K562 (cell line): ENCODE data around the gene TRAF7. TPM values are rescaled to one million over a fixed set of nuclear protein-coding genes. Genes with fewer than 3 reads are reported as not detected.

Source experiments
- ATAC-seq: fragments of 200-7000 bp; cut with Tn5 transposase; 3 replicates; pipeline ENCODE4 v1.9.1; 2020; ENCODE audit warnings: moderate library complexity
- Bru-seq: library from RNA; stranded (reverse); fragments of 400-500 nt; gene quantifications from one replicate; lab custom pipeline; 2021; lab: Mats Ljungman, UMichigan
- BruChase-seq, 2 experiments: library from RNA; stranded (reverse); fragments of 400-500 nt; gene quantifications; one replicate each; lab custom pipeline; 2021; lab: Mats Ljungman, UMichigan
- BruUV-seq: library from RNA; stranded (reverse); fragments of 400-500 nt; replicated peaks from 2 replicates; lab custom pipeline; 2021; lab: Mats Ljungman, UMichigan
- CTCF ChIA-PET: fragments of 300-600 bp; formaldehyde crosslinking; extraction: SDS; loops from one replicate; lab custom pipeline; 2021; ENCODE audit warnings: low intra/inter-chr PET ratio; lab: Yijun Ruan, JAX
- POLR2A ChIA-PET: fragments of 300-600, 350-650 bp; sonication (Branson Sonifier 250); formaldehyde crosslinking; extraction: SDS; loops from one replicate; lab custom pipeline; 2021; ENCODE audit warnings: antibody characterized with exemption, inconsistent platforms; lab: Yijun Ruan, JAX
- DNase-seq, 4 experiments: peaks; one replicate each; pipeline versions ENCODE4 v3.0.0 to v3.0.0-alpha.2; 2011 to 2018; ENCODE audit warnings: low spot score in 3 of 4, mixed read lengths in 3 of 4; ENCODE audit errors: extremely low read depth in 1 of 4
- FAIRE-seq: peaks from 2 replicates; lab custom pipeline; 2011; peaks lifted over from hg19 to GRCh38; lab: Jason Lieb, UNC
- H2AFZ ChIP-seq: 2 replicates; pipeline ENCODE4 v1.6.0; 2011; ENCODE audit warnings: low read depth, low read length, control low read depth, inconsistent platforms
- H3K27ac ChIP-seq: fragments of 200-600 bp; 3 replicates; pipeline ENCODE4 v1.8.0; 2011; ENCODE audit warnings: low read depth, mild to moderate bottlenecking, control low read depth, inconsistent platforms, low read length, moderate library complexity, mixed read lengths; ENCODE audit errors: extremely low read depth
- H3K27me3 ChIP-seq, 2 experiments: fragments of 300-600 bp in 1 of 2; 2 replicates in 1 of 2; 3 replicates in 1 of 2; pipeline versions ENCODE4 v1.6.0 to v1.8.0; 2011; ENCODE audit warnings: inconsistent platforms in 2 of 2, low read length in 2 of 2, mild to moderate bottlenecking in 1 of 2, mixed read lengths in 1 of 2, moderate library complexity in 1 of 2; ENCODE audit not compliant: control insufficient read depth in 2 of 2, insufficient read depth in 2 of 2
- H3K36me3 ChIP-seq: fragments of 300-600 bp; 3 replicates; pipeline ENCODE4 v1.8.0; 2011; ENCODE audit warnings: mild to moderate bottlenecking, low read length, inconsistent platforms; ENCODE audit not compliant: control insufficient read depth, insufficient read depth
- H3K4me1 ChIP-seq, 2 experiments: fragments of 200-600 bp in 1 of 2; replicated peaks in 1 of 2; 2 replicates in 1 of 2; 3 replicates in 1 of 2; pipeline versions ENCODE4 v1.5.1 to v1.8.0; 2011; ENCODE audit warnings: inconsistent platforms in 2 of 2, low read length in 2 of 2, mild to moderate bottlenecking in 1 of 2, mixed read lengths in 1 of 2, moderate library complexity in 1 of 2; ENCODE audit not compliant: control insufficient read depth in 2 of 2, insufficient read depth in 2 of 2
- H3K4me2 ChIP-seq: 2 replicates; pipeline ENCODE4 v1.6.1; 2011; ENCODE audit warnings: low read length, control low read depth, inconsistent platforms, mixed read lengths; ENCODE audit not compliant: insufficient read depth
- H3K4me3 ChIP-seq: fragments of 200-600 bp; sonication (generic), shearing (Covaris generic); 2 replicates; pipeline ENCODE4 v1.5.1; 2016; ENCODE audit warnings: control low read depth, inconsistent platforms
- H3K79me2 ChIP-seq: fragments of 200-600 bp; 3 replicates; pipeline ENCODE4 v1.8.0; 2011; ENCODE audit warnings: low read length, inconsistent platforms; ENCODE audit not compliant: control insufficient read depth, insufficient read depth
- H3K9ac ChIP-seq, 2 experiments: 2 replicates each; pipeline versions ENCODE4 v1.6.0 to v1.6.1; 2011; ENCODE audit warnings: low read depth in 2 of 2, low read length in 2 of 2, control low read depth in 1 of 2, inconsistent platforms in 1 of 2, mild to moderate bottlenecking in 1 of 2, mixed read lengths in 1 of 2; ENCODE audit not compliant: insufficient read depth in 1 of 2
- H3K9me1 ChIP-seq: one replicate; pipeline ENCODE4 v1.6.0; 2011; ENCODE audit warnings: inconsistent platforms, mild to moderate bottlenecking, low read length, moderate library complexity; ENCODE audit not compliant: control insufficient read depth, insufficient read depth
- H3K9me3 ChIP-seq: replicated peaks from 2 replicates; pipeline ENCODE4 v1.5.1; 2011; ENCODE audit warnings: low read depth, low read length, inconsistent platforms; ENCODE audit not compliant: control insufficient read depth, insufficient read depth
- H4K20me1 ChIP-seq: replicated peaks from 2 replicates; pipeline ENCODE4 v1.6.1; 2011; ENCODE audit warnings: low read length, inconsistent platforms, mixed read lengths; ENCODE audit not compliant: control insufficient read depth, insufficient read depth
- BCL6 ChIP-seq: fragments of 250-450 bp; sonication (Bioruptor Pico); IDR thresholded peaks from 2 replicates; pipeline ENCODE4 v1.4.0; 2020
- HBP1 ChIP-seq: fragments of 450-650 bp; formaldehyde crosslinking; IDR thresholded peaks from 2 replicates; pipeline ENCODE4 v1.4.0; 2022; ENCODE audit warnings: missing genetic modification characterization
- SREBF2 ChIP-seq: sonication (generic); formaldehyde crosslinking; IDR thresholded peaks from 2 replicates; pipeline ENCODE4 v1.4.0; 2020; ENCODE audit warnings: mild to moderate bottlenecking, missing genetic modification reagents
- ZNF639 ChIP-seq, 2 experiments: fragments of 200-800 bp in 1 of 2; sonication (Bioruptor generic) in 1 of 2; sonication (generic) in 1 of 2; formaldehyde crosslinking in 1 of 2; IDR thresholded peaks in 1 of 2; conservative IDR thresholded peaks in 1 of 2; 2 replicates each; pipeline versions ENCODE4 v1.5.0 to v1.6.1; 2016 to 2020; ENCODE audit warnings: missing compliant biosample characterization in 1 of 2, missing genetic modification characterization in 1 of 2, missing genetic modification reagents in 1 of 2
- WGBS: fragments of 100-300 bp; shearing (Covaris generic); methylation state at CpG from one replicate; pipeline ENCODE4 v1.1.6; 2016; ENCODE audit warnings: low coverage, mixed read lengths; ENCODE audit not compliant: insufficient coverage; ENCODE audit errors: missing lambda C conversion rate; 5-methylcytosine and 5-hydroxymethylcytosine counted together
- in situ Hi-C: fragments of 300-500 bp; cut with MboI; formaldehyde crosslinking; loops from 4 replicates; pipeline ENCODE4 v1.15.0; 2018; ENCODE audit warnings: inconsistent platforms, mixed read lengths
- intact Hi-C: fragments of 100-400 bp; cut with micrococcal nuclease; formaldehyde crosslinking; loops from 2 replicates; pipeline ENCODE4 v1.14.2; 2022
- long read RNA-seq, 3 experiments: library from polyadenylated mRNA in 2 of 3; library from RNA in 1 of 3; unstranded in 2 of 3; stranded (forward) in 1 of 3; transcript quantifications; one replicate each; pipeline ENCODE4 v2.0.0, GENCODE V29; 2019 to 2022
- polyA minus RNA-seq, 3 experiments: library from RNA; depleted of rRNA, polyadenylated mRNA; stranded (reverse); fragments of >200 nt; gene quantifications; 2 replicates each; pipeline ENCODE4 v1.2.3, GENCODE V29; 2011
- polyA plus RNA-seq, 8 experiments: library from polyadenylated mRNA; depleted of rRNA in 4 of 8; stranded (reverse) in 5 of 8; unstranded in 3 of 8; fragments of >200 nt; fragmentation: Nextera tagmentation in 2 of 8; fragmentation: Illumina TruSeq in 1 of 8; extraction: Ambion mirVana in 2 of 8; extraction: Trizol in 1 of 8; gene quantifications; 2 replicates each; pipeline versions ENCODE4 v1.2.1 to v1.2.3, GENCODE V29; 2011 to 2014; ENCODE audit warnings: inconsistent platforms in 1 of 8, missing spikeins in 1 of 8
- total RNA-seq, 7 experiments: library from RNA; depleted of rRNA in 6 of 7; stranded (reverse); fragments of >200 nt in 6 of 7; fragmentation: Illumina TruSeq in 2 of 7; extraction: Trizol in 2 of 7; gene quantifications; 2 replicates each; pipeline versions ENCODE4 v1.2.1 to v1.2.3, GENCODE V29; 2011 to 2021; ENCODE audit warnings: low replicate concordance in 1 of 7
- TF ChIP-seq, protein P1 (sequence below): fragments of 250-450 bp; sonication (Bioruptor Pico); IDR thresholded peaks from 2 replicates; pipeline ENCODE4 v1.8.0; 2022; ENCODE audit warnings: inconsistent platforms

The TRAF7 gene
- 31.9 and 110 TPM in 2 replicates for total RNA-seq (2011; cell fraction: chromatin; rRNA removed; ENCODE audit: low replicate concordance)
- 74.5 and 76.3 TPM in 2 replicates for total RNA-seq (2011; cell fraction: nucleolus; rRNA removed)
- total RNA-seq (2011; cell fraction: nucleoplasm; rRNA removed): 45.7 and 51.9 TPM in 2 replicates
- total RNA-seq (2014; rRNA removed) (55.5 and 79.2 TPM in 2 replicates), total RNA-seq (2014; rRNA removed; fragmentation: Illumina TruSeq; extraction: Trizol) (24.3 and 29.9 TPM in 2 replicates), total RNA-seq (2015; rRNA removed; fragmentation: Illumina TruSeq; extraction: Trizol) (42.8 and 45.9 TPM in 2 replicates), total RNA-seq (2021) (109 and 113 TPM in 2 replicates), polyA plus RNA-seq (2011; rRNA removed) (41.6 and 61.6 TPM in 2 replicates), polyA plus RNA-seq (2014; fragmentation: Illumina TruSeq; extraction: Trizol) (40.8 and 76.8 TPM in 2 replicates), polyA plus RNA-seq (2014; fragmentation: Nextera tagmentation; extraction: Ambion mirVana) (1 to 10 TPM; 1.1 to 1.5 TPM), polyA plus RNA-seq (2014; rRNA removed) (55.5 and 63.3 TPM in 2 replicates), polyA minus RNA-seq (2011; rRNA and poly(A)+ RNA removed) (24.9 and 30.1 TPM in 2 replicates), Bru-seq, nascent RNA (percentile 68 among the genes with signal in this experiment), BruChase-seq, experiment 1, labeled RNA remaining after a 2-hour chase (percentile 67 among the genes with signal in this experiment), BruChase-seq, experiment 2, labeled RNA remaining after a 6-hour chase (percentile 73 among the genes with signal in this experiment)
- polyA plus RNA-seq (2011; cell fraction: cytosol; rRNA removed): 63.2 and 103 TPM in 2 replicates
- polyA plus RNA-seq (2011; cell fraction: nucleus; rRNA removed): 105 and 141 TPM in 2 replicates
- 99.7 and 110 TPM in 2 replicates for polyA plus RNA-seq (2012)
- 51.2 and 66.0 TPM in 2 replicates for polyA minus RNA-seq (2011; cell fraction: cytosol; rRNA and poly(A)+ RNA removed)
- 25.8 and 29.9 TPM in 2 replicates for polyA minus RNA-seq (2011; cell fraction: nucleus; rRNA and poly(A)+ RNA removed)
- long read RNA-seq, experiment 1, transcript TRAF7-201 (21 exons, 3,700 nt): major isoform, 58 of 432 reads
- long read RNA-seq, experiment 1, partial matches to known transcripts: 337 of 432 reads
- long read RNA-seq, experiment 1, other reads (novel, unspliced or antisense): 36 of 432 reads
- long read RNA-seq, experiment 2, transcript TRAF7-201 (21 exons, 3,700 nt): major isoform, 42 of 144 reads
- long read RNA-seq, experiment 2, partial matches to known transcripts: 51 of 144 reads
- long read RNA-seq, experiment 2, other reads (novel, unspliced or antisense): 51 of 144 reads
- long read RNA-seq, experiment 3, transcript TRAF7-201 (21 exons, 3,700 nt): major isoform, 12 of 28 reads
- long read RNA-seq, experiment 3, partial matches to known transcripts: 8 of 28 reads
- long read RNA-seq, experiment 3, other reads (novel, unspliced or antisense): 8 of 28 reads

- peak; percentile 100 for FAIRE-seq
- under 1% methylated on average over 61 of the region's 94 CpGs for WGBS
- Histone ChIP-seq H3K9me3 (no peaks in the 10 kb centered on the region), H3K27ac (peak within 1 kb of the TSS; percentile 82), H3K9ac (peak within 1 kb of the TSS; percentile 91 to 100), H3K79me2 (peaks cover 89% of the 10 kb centered on the region), H3K4me1 (peaks cover 22 to 70% of the 10 kb centered on the region in 2 experiments; a peak in 4 of 5 replicates), H3K27me3 (no peaks in the 10 kb centered on the region), H3K9me1 (peaks cover 22% of the 10 kb centered on the region), H3K36me3 (peaks cover 59% of the 10 kb centered on the region), H2AFZ (peak within 1 kb of the TSS; percentile 52), H4K20me1 (peaks cover 54% of the 10 kb centered on the region), H3K4me3 (peak within 1 kb of the TSS; percentile 55), H3K4me2 (peak within 1 kb of the TSS; percentile 96)
- peak; percentile 86 for ATAC-seq
- no TSS peak for BruUV-seq
- ChIA-PET CTCF (interaction anchor here (0.8 kb wide), 1 partner anchor 132 kb away, joined by 3 read pairs; no protein-coding TSS in a partner anchor), POLR2A (interaction anchor here (0.6 to 5.1 kb wide), 91 partner anchors 10 to 1545 kb away, joined by 3 to 77 read pairs (median 4); partner anchors contain the start of genes BRICD5, E4F1, ECI1 and FAHD1)
- intact Hi-C loops (loop anchor here (2.0 kb wide), 1 partner anchor 95 kb away; the partner anchor contains the start of gene ECI1), in situ Hi-C loops (no loop called here)
- DNase-seq: peak; percentile 92 to 100 (median 96)
- TF ChIP-seq SREBF2 (CRISPR knock-in tag) (no peak), BCL6 (no peak), HBP1 (CRISPR knock-in tag) (peak; percentile 87), ZNF639 (CRISPR knock-in tag; conservative IDR thresholded peaks at IDR 0.05 in 1 of 2, IDR thresholded peaks at IDR 0.05 in 1 of 2) (peak in 1 of 2 experiments; percentile 75; a peak in 1 of 4 replicates)
- TF ChIP-seq, protein P1, sequence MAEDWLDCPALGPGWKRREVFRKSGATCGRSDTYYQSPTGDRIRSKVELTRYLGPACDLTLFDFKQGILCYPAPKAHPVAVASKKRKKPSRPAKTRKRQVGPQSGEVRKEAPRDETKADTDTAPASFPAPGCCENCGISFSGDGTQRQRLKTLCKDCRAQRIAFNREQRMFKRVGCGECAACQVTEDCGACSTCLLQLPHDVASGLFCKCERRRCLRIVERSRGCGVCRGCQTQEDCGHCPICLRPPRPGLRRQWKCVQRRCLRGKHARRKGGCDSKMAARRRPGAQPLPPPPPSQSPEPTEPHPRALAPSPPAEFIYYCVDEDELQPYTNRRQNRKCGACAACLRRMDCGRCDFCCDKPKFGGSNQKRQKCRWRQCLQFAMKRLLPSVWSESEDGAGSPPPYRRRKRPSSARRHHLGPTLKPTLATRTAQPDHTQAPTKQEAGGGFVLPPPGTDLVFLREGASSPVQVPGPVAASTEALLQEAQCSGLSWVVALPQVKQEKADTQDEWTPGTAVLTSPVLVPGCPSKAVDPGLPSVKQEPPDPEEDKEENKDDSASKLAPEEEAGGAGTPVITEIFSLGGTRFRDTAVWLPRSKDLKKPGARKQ (CRISPR knock-in tag): no peak
Observed at GRCh38 chr16:2155091-2155950, at the start of gene TRAF7. TSS of gene TRAF7 (plus strand) at chr16:2155782. CDS start at chr16:2163921, 8,139 bp downstream.
